H1 (cell line): Measurements from ENCODE around the gene GGTLC2. TPM values are rescaled to one million over a fixed set of nuclear protein-coding genes. Genes with fewer than 3 reads are reported as not detected.

ENCODE experiments used
- CTCF ChIA-PET: fragments of 300-600 bp; sonication (Branson Sonifier 250); formaldehyde crosslinking; loops from one replicate; lab custom pipeline; 2021; ENCODE audit not compliant: partially characterized antibody; lab: Charles Lee
- POLR2A ChIA-PET: fragments of 300-600 bp; sonication (Branson Sonifier 250); formaldehyde crosslinking; loops from one replicate; lab custom pipeline; 2021; ENCODE audit warnings: inconsistent platforms; ENCODE audit not compliant: partially characterized antibody; lab: Charles Lee
- DNase-seq, 2 experiments: peaks; one replicate each; pipeline versions ENCODE4 v3.0.0 to v3.0.0-alpha.2; 2010 to 2022; ENCODE audit warnings: low spot score in 2 of 2, low read depth in 1 of 2, mixed read lengths in 1 of 2
- FAIRE-seq: peaks from 2 replicates; lab custom pipeline; 2011; peaks lifted over from hg19 to GRCh38; lab: Jason Lieb, UNC
- H2AFZ ChIP-seq: 2 replicates; pipeline ENCODE4 v1.8.1; 2012; ENCODE audit warnings: low read length, inconsistent platforms
- H2AK5ac ChIP-seq: 2 replicates; pipeline ENCODE4 v1.6.1; 2013; ENCODE audit warnings: low read depth, low read length
- H2BK120ac ChIP-seq: replicated peaks from 2 replicates; pipeline ENCODE3; 2013; ENCODE audit warnings: low read depth, low read length, inconsistent platforms
- H2BK12ac ChIP-seq: 2 replicates; pipeline ENCODE4 v1.6.1; 2013; ENCODE audit warnings: low read depth, low read length
- H2BK15ac ChIP-seq: 2 replicates; pipeline ENCODE4 v1.6.1; 2013; ENCODE audit warnings: low read length
- H2BK20ac ChIP-seq: 2 replicates; pipeline ENCODE4 v1.6.1; 2013; ENCODE audit warnings: low read length
- H2BK5ac ChIP-seq: 2 replicates; pipeline ENCODE4 v1.6.1; 2013; ENCODE audit warnings: low read depth, low read length
- H3K14ac ChIP-seq: 2 replicates; pipeline ENCODE4 v1.6.1; 2013; ENCODE audit warnings: inconsistent platforms; ENCODE audit not compliant: insufficient read length
- H3K18ac ChIP-seq: 2 replicates; pipeline ENCODE4 v1.6.1; 2013; ENCODE audit warnings: low read length; ENCODE audit errors: extremely low read depth
- H3K23ac ChIP-seq: 2 replicates; pipeline ENCODE4 v1.6.1; 2013; ENCODE audit warnings: inconsistent platforms; ENCODE audit not compliant: insufficient read length
- H3K23me2 ChIP-seq: 2 replicates; pipeline ENCODE4 v1.6.1; 2013; ENCODE audit warnings: low read depth, low read length
- H3K27ac ChIP-seq: 2 replicates; pipeline ENCODE4 v1.6.1; 2011; ENCODE audit warnings: low read depth, low read length, inconsistent platforms
- H3K27me3 ChIP-seq, 4 experiments: replicated peaks in 1 of 4; 1 replicate in 1 of 4; 2 replicates in 3 of 4; pipeline versions ENCODE4 v1.6.1 to v1.8.1; 2011 to 2013; ENCODE audit warnings: low read length in 3 of 4, mild to moderate bottlenecking in 3 of 4, inconsistent platforms in 2 of 4, mixed read lengths in 2 of 4, moderate library complexity in 1 of 4; ENCODE audit not compliant: control insufficient read depth in 3 of 4, insufficient read depth in 3 of 4; ENCODE audit errors: extremely low read depth in 1 of 4
- H3K36me3 ChIP-seq, 4 experiments: 2 replicates each; pipeline versions ENCODE4 v1.6.1 to v1.8.1; 2011 to 2013; ENCODE audit warnings: mild to moderate bottlenecking in 4 of 4, low read length in 3 of 4, moderate library complexity in 2 of 4, control low read depth in 1 of 4, inconsistent platforms in 1 of 4; ENCODE audit not compliant: insufficient read depth in 4 of 4, control insufficient read depth in 2 of 4
- H3K4ac ChIP-seq: replicated peaks from 2 replicates; pipeline ENCODE3; 2013; ENCODE audit warnings: low read length, low read depth, mixed read lengths, inconsistent platforms; ENCODE audit not compliant: insufficient read length
- H3K4me1 ChIP-seq, 4 experiments: replicated peaks in 1 of 4; 1 replicate in 1 of 4; 2 replicates in 3 of 4; pipeline versions ENCODE4 v1.6.1 to v1.8.1; 2011 to 2013; ENCODE audit warnings: low read length in 3 of 4, inconsistent platforms in 2 of 4, mixed read lengths in 1 of 4; ENCODE audit not compliant: insufficient read depth in 4 of 4, control insufficient read depth in 3 of 4
- H3K4me2 ChIP-seq, 2 experiments: 2 replicates each; pipeline versions ENCODE4 v1.6.1 to v1.8.1; 2011 to 2013; ENCODE audit warnings: low read depth in 2 of 2, low read length in 2 of 2, control low read depth in 1 of 2, inconsistent platforms in 1 of 2, mild to moderate bottlenecking in 1 of 2; ENCODE audit not compliant: insufficient read depth in 1 of 2
- H3K4me3 ChIP-seq, 4 experiments: fragments of 200-600, 300-600 bp in 1 of 4; sonication (generic), shearing (Covaris generic), sonication (Bioruptor Twin) in 1 of 4; 2 replicates each; pipeline versions ENCODE4 v1.5.1 to v1.8.1; 2011 to 2016; ENCODE audit warnings: low read length in 4 of 4, low read depth in 3 of 4, control low read depth in 2 of 4, inconsistent platforms in 2 of 4, mild to moderate bottlenecking in 2 of 4, mixed read lengths in 1 of 4, moderate library complexity in 1 of 4; ENCODE audit not compliant: insufficient read depth in 2 of 4; ENCODE audit errors: extremely low read depth in 1 of 4
- H3K56ac ChIP-seq: replicated peaks from 2 replicates; pipeline ENCODE3; 2013; ENCODE audit warnings: low read depth, mild to moderate bottlenecking, mixed read lengths, low read length, inconsistent platforms; ENCODE audit not compliant: insufficient read length
- H3K79me1 ChIP-seq: 2 replicates; pipeline ENCODE4 v1.6.1; 2013; ENCODE audit warnings: low read depth, low read length, control low read depth
- H3K79me2 ChIP-seq, 2 experiments: 2 replicates each; pipeline versions ENCODE4 v1.6.1 to v1.8.1; 2012 to 2013; ENCODE audit warnings: low read length in 2 of 2, mild to moderate bottlenecking in 2 of 2, inconsistent platforms in 1 of 2; ENCODE audit not compliant: insufficient read depth in 2 of 2, control insufficient read depth in 1 of 2
- H3K9ac ChIP-seq, 4 experiments: replicated peaks in 1 of 4; 1 replicate in 1 of 4; 2 replicates in 3 of 4; pipeline versions ENCODE4 v1.6.1 to v1.8.1; 2011 to 2013; ENCODE audit warnings: low read depth in 3 of 4, low read length in 3 of 4, control low read depth in 2 of 4, mild to moderate bottlenecking in 2 of 4, moderate library complexity in 2 of 4, inconsistent platforms in 1 of 4; ENCODE audit errors: extremely low read depth in 1 of 4
- H3K9me3 ChIP-seq, 2 experiments: 2 replicates each; pipeline versions ENCODE4 v1.6.1 to v1.8.1; 2012 to 2013; ENCODE audit warnings: mild to moderate bottlenecking in 2 of 2, moderate library complexity in 2 of 2, control low read depth in 1 of 2, inconsistent platforms in 1 of 2, low read depth in 1 of 2, low read length in 1 of 2, mixed read lengths in 1 of 2; ENCODE audit not compliant: insufficient read depth in 2 of 2
- H4K20me1 ChIP-seq, 2 experiments: replicated peaks in 1 of 2; 2 replicates each; pipeline versions ENCODE3 to v1.8.1; 2011 to 2013; ENCODE audit warnings: inconsistent platforms in 2 of 2, low read length in 2 of 2, mild to moderate bottlenecking in 1 of 2; ENCODE audit not compliant: insufficient read depth in 2 of 2, control insufficient read depth in 1 of 2
- H4K5ac ChIP-seq: 2 replicates; pipeline ENCODE4 v1.6.1; 2013; ENCODE audit warnings: low read length, low read depth, mixed read lengths, inconsistent platforms; ENCODE audit not compliant: insufficient read length
- H4K8ac ChIP-seq: 2 replicates; pipeline ENCODE4 v1.8.0; 2013; ENCODE audit warnings: mild to moderate bottlenecking, moderate library complexity, low read length, inconsistent platforms; ENCODE audit not compliant: insufficient read depth; ENCODE audit errors: extremely low read depth
- H4K91ac ChIP-seq: replicated peaks from 2 replicates; pipeline ENCODE3; 2013; ENCODE audit warnings: low read length, mixed read lengths, inconsistent platforms; ENCODE audit not compliant: insufficient read length
- ASH2L ChIP-seq: fragments of 200-600, 300-600 bp; sonication (generic); IDR thresholded peaks from one replicate; pipeline ENCODE4 v1.7.1; 2017; ENCODE audit warnings: low read length
- ATF3 ChIP-seq: IDR thresholded peaks from 2 replicates; pipeline ENCODE4 v1.6.1; 2011; ENCODE audit warnings: low read depth, mild to moderate bottlenecking, low read length; ENCODE audit not compliant: insufficient read depth
- BCL11A ChIP-seq, 2 experiments: IDR thresholded peaks; one replicate each; pipeline ENCODE4 v1.6.1; 2011; ENCODE audit warnings: low read depth in 2 of 2, low read length in 2 of 2, mild to moderate bottlenecking in 2 of 2
- EGR1 ChIP-seq: IDR thresholded peaks from 2 replicates; pipeline ENCODE4 v1.6.1; 2011; ENCODE audit warnings: low read depth, low read length, borderline replicate concordance
- FOSL1 ChIP-seq: IDR thresholded peaks from 2 replicates; pipeline ENCODE4 v1.6.1; 2011; ENCODE audit warnings: mild to moderate bottlenecking, low read depth, low read length, moderate library complexity; ENCODE audit not compliant: insufficient read depth
- GABPA ChIP-seq: IDR thresholded peaks from 2 replicates; pipeline ENCODE4 v1.6.1; 2011; ENCODE audit warnings: mild to moderate bottlenecking, low read length, moderate library complexity, borderline replicate concordance; ENCODE audit not compliant: insufficient read depth
- GTF2F1 ChIP-seq: IDR thresholded peaks from 2 replicates; pipeline ENCODE4 v1.6.1; 2012; ENCODE audit warnings: low read depth, low read length, improper control_type of control experiment, borderline replicate concordance
- HDAC2 ChIP-seq, 2 experiments: fragments of 300-600 bp in 1 of 2; sonication (generic) in 1 of 2; IDR thresholded peaks; 2 replicates each; pipeline ENCODE4 v1.6.1; 2011 to 2012; ENCODE audit warnings: low read depth in 2 of 2, low read length in 2 of 2, mild to moderate bottlenecking in 2 of 2, moderate library complexity in 2 of 2, borderline replicate concordance in 1 of 2, inconsistent platforms in 1 of 2
- MAX ChIP-seq: IDR thresholded peaks from 2 replicates; pipeline ENCODE4 v1.6.1; 2012; ENCODE audit warnings: inconsistent platforms
- RBBP5 ChIP-seq: IDR thresholded peaks from 2 replicates; pipeline ENCODE4 v1.7.1; 2012; ENCODE audit warnings: low read depth, mild to moderate bottlenecking, inconsistent platforms, low read length, moderate library complexity, borderline replicate concordance
- SUZ12 ChIP-seq: fragments of 200-600 bp; sonication (generic); IDR thresholded peaks from 2 replicates; pipeline ENCODE4 v1.6.1; 2012; ENCODE audit warnings: mild to moderate bottlenecking, inconsistent platforms, low read length, moderate library complexity, mixed read lengths
- WGBS, 2 experiments: shearing (Covaris generic) in 1 of 2; methylation state at CpG; one replicate each; pipeline versions ENCODE4 v1.1.6 to v1.1.7; 2013 to 2015; ENCODE audit warnings: low lambda C conversion rate in 2 of 2, mixed read lengths in 2 of 2, inconsistent platforms in 1 of 2, low coverage in 1 of 2, missing lambda C conversion rate in 1 of 2; ENCODE audit not compliant: insufficient replicate concordance in 2 of 2, insufficient coverage in 1 of 2, insufficient read length in 1 of 2; ENCODE audit errors: extremely low coverage in 1 of 2, missing lambda C conversion rate in 1 of 2; 5-methylcytosine and 5-hydroxymethylcytosine counted together
- polyA plus RNA-seq, 7 experiments: library from polyadenylated mRNA; depleted of rRNA in 3 of 7; stranded (reverse) in 5 of 7; unstranded in 2 of 7; fragments of >200 nt in 5 of 7; fragments of 200-250 nt in 2 of 7; gene quantifications; 1 replicate in 5 of 7; 2 replicates in 1 of 7; 4 replicates in 1 of 7; pipeline versions ENCODE4 v1.2.1 to v1.2.3, GENCODE V29; 2011 to 2013; ENCODE audit warnings: missing spikeins in 2 of 7, mixed read lengths in 2 of 7
- total RNA-seq: library from RNA; stranded (reverse); fragmentation: NEBNext Ultra II Directional; extraction: Animal tissue kit (Norgen Biotek cat#: 25700); gene quantifications from 2 replicates; pipeline ENCODE4 v1.2.1, GENCODE V29; 2021

The GGTLC2 gene
- total and polyA plus RNA-seq, 2 of the 8 experiments (the other 6 are each of a cell fraction or from before 2014, with no cell fraction given): not detected

- H2BK20ac ChIP-seq: no peak overlapping the region
- no peak overlapping the region for H3K56ac ChIP-seq
- no peak overlapping the region for H2BK12ac ChIP-seq
- WGBS, 2 experiments: 89% methylated on average over 5 of the region's 5 CpGs; no CpG with 5 or more reads in 1 of the 2 experiments
- H3K18ac ChIP-seq: no peak overlapping the region
- peaks cover 19 to 55% (median 41%) of the 10 kb centered on the region in 4 experiments for H3K27me3 ChIP-seq
- no peak overlapping the region for H3K4me2 ChIP-seq
- H4K5ac ChIP-seq: no peak overlapping the region
- no peaks in the 10 kb centered on the region for H3K4me1 ChIP-seq
- no peak overlapping the region for H2BK15ac ChIP-seq
- no peak overlapping the region for H3K23ac ChIP-seq
- no peak overlapping the region for H3K27ac ChIP-seq
- no peak overlapping the region for H2AFZ ChIP-seq
- no peak overlapping the region for H3K4me3 ChIP-seq
- no peak overlapping the region for H3K4ac ChIP-seq
- ChIA-PET CTCF (no interaction called here), POLR2A (no interaction called here)
- DNase-seq (no peak), FAIRE-seq (no peak)
- H3K79me2 ChIP-seq: no peaks in the 10 kb centered on the region
- H3K36me3 ChIP-seq: no peaks in the 10 kb centered on the region
- no peak overlapping the region; a peak in 1 of 7 replicates for H3K9ac ChIP-seq
- no peak overlapping the region for H2AK5ac ChIP-seq
- H4K20me1 ChIP-seq: no peaks in the 10 kb centered on the region
- no peaks in the 10 kb centered on the region; the same call in 1 of the 2 replicates for H3K23me2 ChIP-seq
- no peaks in the 10 kb centered on the region for H3K79me1 ChIP-seq
- H2BK5ac ChIP-seq: no peak overlapping the region
- H3K14ac ChIP-seq: no peak overlapping the region
- no peak overlapping the region for H4K8ac ChIP-seq
- H4K91ac ChIP-seq: no peak overlapping the region
- no peak overlapping the region for H2BK120ac ChIP-seq
- H3K9me3 ChIP-seq: peaks cover 18 to 70% of the 10 kb centered on the region in 2 experiments; a peak in 3 of 4 replicates
- TF ChIP-seq EGR1 (no peak), ATF3 (no peak), GTF2F1 (no peak), FOSL1 (no peak), HDAC2 (IDR thresholded peaks at IDR 0.05; ENCODE audit: borderline replicate concordance in 1 of 2, low read depth in 2 of 2, low read length in 2 of 2) (no peak), GABPA (no peak), ASH2L (no peak), SUZ12 (no peak), BCL11A (IDR thresholded peaks at IDR 0.05; ENCODE audit: low read depth in 2 of 2, low read length in 2 of 2) (no peak), MAX (no peak), RBBP5 (no peak)
Observed at GRCh38 chr22:22595001-22595835, 49.2 kb upstream of the GGTLC2 start.
